ENCODE results near the gene NUP214. TPM values are rescaled to one million over a fixed set of nuclear protein-coding genes. Genes with fewer than 3 reads are reported as not detected.

NUP214 gene
- total RNA-seq, 1 experiment from 2014 or later = 34.9 TPM

DNA sequence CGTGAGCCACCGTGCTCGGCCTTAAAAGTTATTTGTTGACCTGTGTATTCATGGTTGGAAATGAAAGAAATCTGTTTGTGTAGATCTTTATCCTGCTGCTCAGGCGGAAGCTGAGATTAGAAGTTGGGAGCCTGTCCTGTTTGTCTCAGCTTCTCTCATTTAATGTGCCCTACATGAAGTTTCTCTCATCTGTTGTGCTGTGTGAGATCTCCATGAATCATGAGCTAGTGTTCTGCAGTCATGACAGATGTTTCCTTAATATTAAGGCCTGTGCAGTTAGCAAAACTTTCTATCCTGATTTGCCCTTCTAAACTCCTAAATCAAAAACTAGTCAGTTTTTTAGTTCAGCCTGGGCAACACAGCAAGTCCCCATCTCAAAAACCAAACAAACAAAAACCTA lies 91.4 kb downstream of the NUP214 start:
- ChIA-PET POLR2A (interaction anchor here (0.7 kb wide), 1 partner anchor 30 kb away, joined by 6 read pairs; no protein-coding TSS in a partner anchor), CTCF (no interaction called here)
- H3K27me3 ChIP-seq (ENCODE audit: control insufficient read depth, insufficient read depth, low read length) = no peaks in the 10 kb centered on the region
- intact Hi-C loops (cut with micrococcal nuclease; ENCODE audit: unreplicated experiment) = no loop called here
- no TSS peak for BruUV-seq (replicated peaks)
- no peaks in the 10 kb centered on the region for H3K36me3 ChIP-seq (ENCODE audit: control insufficient read depth, insufficient read depth, low read length)
- ATAC-seq = no peak
- no peak overlapping the region for H3K4me3 ChIP-seq (ENCODE audit: low read depth in 2 of 2, low read length in 2 of 2)
- no peaks in the 10 kb centered on the region for H3K4me1 ChIP-seq (ENCODE audit: control insufficient read depth, insufficient read depth, low read length)
- no peak for TF ChIP-seq TCF7L2 (IDR thresholded peaks at IDR 0.05; ENCODE audit: low read depth, low read length)
- TF ChIP-seq SIN3A (IDR thresholded peaks at IDR 0.05; ENCODE audit: borderline replicate concordance, insufficient read depth, low read depth, low read length) = no peak
- no peak for TF ChIP-seq POLR2AphosphoS5 (IDR thresholded peaks at IDR 0.05; ENCODE audit: low read depth, low read length)
- TF ChIP-seq, protein P1, sequence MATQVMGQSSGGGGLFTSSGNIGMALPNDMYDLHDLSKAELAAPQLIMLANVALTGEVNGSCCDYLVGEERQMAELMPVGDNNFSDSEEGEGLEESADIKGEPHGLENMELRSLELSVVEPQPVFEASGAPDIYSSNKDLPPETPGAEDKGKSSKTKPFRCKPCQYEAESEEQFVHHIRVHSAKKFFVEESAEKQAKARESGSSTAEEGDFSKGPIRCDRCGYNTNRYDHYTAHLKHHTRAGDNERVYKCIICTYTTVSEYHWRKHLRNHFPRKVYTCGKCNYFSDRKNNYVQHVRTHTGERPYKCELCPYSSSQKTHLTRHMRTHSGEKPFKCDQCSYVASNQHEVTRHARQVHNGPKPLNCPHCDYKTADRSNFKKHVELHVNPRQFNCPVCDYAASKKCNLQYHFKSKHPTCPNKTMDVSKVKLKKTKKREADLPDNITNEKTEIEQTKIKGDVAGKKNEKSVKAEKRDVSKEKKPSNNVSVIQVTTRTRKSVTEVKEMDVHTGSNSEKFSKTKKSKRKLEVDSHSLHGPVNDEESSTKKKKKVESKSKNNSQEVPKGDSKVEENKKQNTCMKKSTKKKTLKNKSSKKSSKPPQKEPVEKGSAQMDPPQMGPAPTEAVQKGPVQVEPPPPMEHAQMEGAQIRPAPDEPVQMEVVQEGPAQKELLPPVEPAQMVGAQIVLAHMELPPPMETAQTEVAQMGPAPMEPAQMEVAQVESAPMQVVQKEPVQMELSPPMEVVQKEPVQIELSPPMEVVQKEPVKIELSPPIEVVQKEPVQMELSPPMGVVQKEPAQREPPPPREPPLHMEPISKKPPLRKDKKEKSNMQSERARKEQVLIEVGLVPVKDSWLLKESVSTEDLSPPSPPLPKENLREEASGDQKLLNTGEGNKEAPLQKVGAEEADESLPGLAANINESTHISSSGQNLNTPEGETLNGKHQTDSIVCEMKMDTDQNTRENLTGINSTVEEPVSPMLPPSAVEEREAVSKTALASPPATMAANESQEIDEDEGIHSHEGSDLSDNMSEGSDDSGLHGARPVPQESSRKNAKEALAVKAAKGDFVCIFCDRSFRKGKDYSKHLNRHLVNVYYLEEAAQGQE (IDR thresholded peaks at IDR 0.05; ENCODE audit: insufficient read depth in 1 of 2, low read depth in 2 of 2, low read length in 1 of 2) = no peak
- TF ChIP-seq, protein P2, sequence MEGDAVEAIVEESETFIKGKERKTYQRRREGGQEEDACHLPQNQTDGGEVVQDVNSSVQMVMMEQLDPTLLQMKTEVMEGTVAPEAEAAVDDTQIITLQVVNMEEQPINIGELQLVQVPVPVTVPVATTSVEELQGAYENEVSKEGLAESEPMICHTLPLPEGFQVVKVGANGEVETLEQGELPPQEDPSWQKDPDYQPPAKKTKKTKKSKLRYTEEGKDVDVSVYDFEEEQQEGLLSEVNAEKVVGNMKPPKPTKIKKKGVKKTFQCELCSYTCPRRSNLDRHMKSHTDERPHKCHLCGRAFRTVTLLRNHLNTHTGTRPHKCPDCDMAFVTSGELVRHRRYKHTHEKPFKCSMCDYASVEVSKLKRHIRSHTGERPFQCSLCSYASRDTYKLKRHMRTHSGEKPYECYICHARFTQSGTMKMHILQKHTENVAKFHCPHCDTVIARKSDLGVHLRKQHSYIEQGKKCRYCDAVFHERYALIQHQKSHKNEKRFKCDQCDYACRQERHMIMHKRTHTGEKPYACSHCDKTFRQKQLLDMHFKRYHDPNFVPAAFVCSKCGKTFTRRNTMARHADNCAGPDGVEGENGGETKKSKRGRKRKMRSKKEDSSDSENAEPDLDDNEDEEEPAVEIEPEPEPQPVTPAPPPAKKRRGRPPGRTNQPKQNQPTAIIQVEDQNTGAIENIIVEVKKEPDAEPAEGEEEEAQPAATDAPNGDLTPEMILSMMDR (IDR thresholded peaks at IDR 0.05) = no peak
- DNase-seq (ENCODE audit: low read depth, low spot score) = no peak
- in situ Hi-C loops (cut with HindIII; ENCODE audit: low pct_unique_long_range_greater_than_20kb, low sequenced_read_pairs) = no loop called here
- H3K9me3 ChIP-seq (ENCODE audit: control insufficient read depth, insufficient read depth, low read depth, low read length) = no peaks in the 10 kb centered on the region
- H3K27ac ChIP-seq (ENCODE audit: low read length) = no peak overlapping the region

DNA sequence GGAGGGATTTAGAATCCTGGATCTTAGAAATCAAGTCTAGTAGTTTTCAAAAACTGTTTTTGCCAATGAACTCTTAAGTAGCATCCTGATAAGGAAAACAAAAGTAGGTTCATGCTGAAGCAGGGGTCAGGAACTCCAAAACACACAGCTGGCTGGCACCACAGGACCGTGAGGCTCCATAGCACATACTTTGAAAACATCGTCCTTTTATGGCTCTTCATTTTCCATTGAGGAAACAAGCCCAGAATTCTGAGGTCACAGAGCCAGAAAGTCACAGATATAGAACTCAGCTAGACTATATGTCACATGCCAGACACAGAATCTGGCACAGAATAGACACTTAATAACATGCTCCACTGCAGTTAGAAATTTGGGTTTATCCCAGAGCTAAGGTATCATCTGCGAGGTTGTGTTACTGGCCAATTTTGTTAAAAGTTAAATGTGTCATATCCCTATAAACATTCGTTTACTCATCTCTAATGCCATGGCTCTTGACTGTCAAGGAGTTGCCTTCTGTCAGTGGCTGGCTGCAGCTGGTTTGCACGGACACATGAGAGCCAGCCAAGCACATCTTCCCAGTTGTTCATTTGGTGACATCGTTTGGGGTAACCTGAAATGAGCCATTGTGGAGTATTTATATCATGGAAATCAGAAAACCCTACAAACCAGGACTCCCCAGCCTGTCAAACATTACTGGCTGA lies 92.1 kb downstream of the NUP214 start:
- no peak for DNase-seq (ENCODE audit: low read depth, low spot score)
- in situ Hi-C loops (cut with HindIII; ENCODE audit: low pct_unique_long_range_greater_than_20kb, low sequenced_read_pairs) = no loop called here
- H3K27me3 ChIP-seq (ENCODE audit: control insufficient read depth, insufficient read depth, low read length) = no peaks in the 10 kb centered on the region
- ChIA-PET CTCF (no interaction called here), POLR2A (interaction anchor here (0.7 kb wide), 1 partner anchor 30 kb away, joined by 6 read pairs; no protein-coding TSS in a partner anchor)
- no TSS peak for BruUV-seq (replicated peaks)
- no peak for ATAC-seq
- no peaks in the 10 kb centered on the region for H3K4me1 ChIP-seq (ENCODE audit: control insufficient read depth, insufficient read depth, low read length)
- no peaks in the 10 kb centered on the region for H3K36me3 ChIP-seq (ENCODE audit: control insufficient read depth, insufficient read depth, low read length)
- no peaks in the 10 kb centered on the region for H3K9me3 ChIP-seq (ENCODE audit: control insufficient read depth, insufficient read depth, low read depth, low read length)
- no peak overlapping the region for H3K27ac ChIP-seq (ENCODE audit: low read length)
- no peak overlapping the region for H3K4me3 ChIP-seq (ENCODE audit: low read depth in 2 of 2, low read length in 2 of 2)
- TF ChIP-seq, protein P1 (IDR thresholded peaks at IDR 0.05; ENCODE audit: insufficient read depth in 1 of 2, low read depth in 2 of 2, low read length in 1 of 2) = no peak
- TF ChIP-seq SIN3A (IDR thresholded peaks at IDR 0.05; ENCODE audit: borderline replicate concordance, insufficient read depth, low read depth, low read length) = no peak
- TF ChIP-seq, protein P2 (IDR thresholded peaks at IDR 0.05) = no peak
- TF ChIP-seq POLR2AphosphoS5 (IDR thresholded peaks at IDR 0.05; ENCODE audit: low read depth, low read length) = no peak
- no peak for TF ChIP-seq TCF7L2 (IDR thresholded peaks at IDR 0.05; ENCODE audit: low read depth, low read length)
- intact Hi-C loops (cut with micrococcal nuclease; ENCODE audit: unreplicated experiment) = no loop called here

Measured in Panc1 (cell line).